HG02642 (cell line): ENCODE results near the gene GPC6.

Experiments
- ATAC-seq: cut with Tn5 transposase; IDR thresholded peaks from one replicate; pipeline ENCODE4 v1.9.1; 2021; ENCODE audit warnings: mild to moderate bottlenecking; ENCODE audit not compliant: unreplicated experiment, poor library complexity

Gene GPC6

GRCh38 chr13:93539914-93540313 lies 313.3 kb downstream of the GPC6 start:
- no peak for ATAC-seq

- no peak for ATAC-seq
Observed at GRCh38 chr13:93547886-93548285, 321.3 kb downstream of the GPC6 start.

DNA sequence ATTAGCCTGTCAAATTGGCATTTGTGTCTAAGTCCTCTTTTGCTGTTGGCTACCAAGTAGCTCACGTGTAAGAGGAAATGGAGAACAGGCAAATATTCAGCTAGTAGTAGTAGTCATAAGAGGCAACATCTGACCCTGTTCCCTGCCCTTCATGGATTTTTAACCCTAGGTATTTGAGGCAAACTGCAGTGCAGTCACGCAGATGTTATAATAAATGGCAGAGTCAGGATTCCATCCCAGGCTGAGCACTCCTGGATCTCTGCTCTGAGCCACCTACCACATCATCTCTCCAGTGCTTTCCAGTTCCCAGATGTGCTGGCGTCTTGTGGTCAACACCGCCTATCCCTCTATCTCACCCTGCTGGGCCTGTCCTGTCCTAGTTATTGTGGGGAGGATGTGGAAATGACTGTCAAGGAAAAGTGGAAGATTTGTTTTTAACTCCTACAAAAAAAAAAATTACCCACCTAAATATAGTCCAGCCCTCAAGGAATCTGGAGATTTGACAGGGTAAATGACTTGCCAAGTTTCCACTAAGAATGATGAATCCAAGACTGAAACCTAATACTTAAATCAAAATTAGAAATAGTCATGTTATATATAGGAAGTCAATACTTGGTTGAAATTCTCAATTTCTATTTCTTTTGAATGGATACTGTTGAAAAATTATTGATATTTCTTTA lies 322.9 kb downstream of the GPC6 start:
- no peak for ATAC-seq

DNA sequence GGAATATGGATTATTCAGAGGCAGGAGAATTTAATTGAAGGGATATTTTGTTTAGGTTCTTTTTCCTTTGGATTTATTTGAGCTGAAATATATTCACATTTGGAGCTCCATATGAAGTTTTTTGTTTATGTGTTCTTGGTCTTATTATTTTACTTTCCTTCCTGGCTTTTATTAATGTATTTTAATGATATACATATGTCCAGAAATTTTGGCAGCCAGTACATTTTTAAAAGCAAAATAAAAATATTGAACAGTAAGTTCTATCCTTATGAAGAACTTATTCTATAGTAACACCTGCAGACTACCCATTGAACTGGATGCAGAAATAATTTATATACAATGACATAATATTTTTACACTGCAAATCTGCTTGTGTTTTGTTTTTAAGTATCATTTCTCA lies 323.6 kb downstream of the GPC6 start:
- no peak for ATAC-seq

- ATAC-seq: no peak
Observed at GRCh38 chr13:93552596-93552995, 326.0 kb downstream of the GPC6 start.

DNA sequence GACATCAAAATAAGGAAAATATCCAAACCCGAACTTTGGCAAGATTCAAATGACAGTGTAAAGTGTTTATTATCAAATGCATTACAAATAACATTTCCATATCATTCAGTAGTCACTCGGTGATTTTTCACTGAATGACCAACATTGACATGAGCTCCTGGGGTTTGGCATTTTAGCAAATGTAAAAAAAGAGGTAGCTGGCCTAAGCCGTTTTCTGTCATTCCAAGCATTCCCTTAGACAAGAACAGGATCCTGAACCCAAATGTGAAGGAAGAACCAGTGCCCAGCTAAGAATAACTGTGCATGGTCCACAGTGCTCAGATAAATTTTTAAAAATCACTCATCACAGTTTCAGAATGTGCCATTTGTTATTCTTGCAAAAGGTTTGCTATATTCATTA lies 327.9 kb downstream of the GPC6 start:
- no peak for ATAC-seq

DNA sequence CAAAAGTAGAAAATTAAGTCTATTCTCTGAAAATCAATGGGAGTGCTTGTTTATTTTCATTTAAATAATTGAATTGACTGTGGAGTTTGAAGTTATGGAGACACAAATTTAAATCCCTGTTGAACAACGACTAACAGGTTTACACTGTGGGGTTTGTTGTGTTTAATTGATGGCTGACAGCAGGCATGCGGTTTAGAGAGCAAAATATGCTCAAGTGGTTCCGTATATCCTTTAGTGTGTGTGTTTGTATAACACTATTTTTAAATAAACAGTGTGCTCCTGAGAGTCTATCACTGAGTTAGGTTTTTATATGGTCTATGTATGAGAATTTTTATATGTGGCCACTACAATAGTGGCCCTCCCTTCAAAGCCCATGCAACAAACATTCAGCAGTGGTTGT lies 332.0 kb downstream of the GPC6 start:
- no peak for ATAC-seq

DNA sequence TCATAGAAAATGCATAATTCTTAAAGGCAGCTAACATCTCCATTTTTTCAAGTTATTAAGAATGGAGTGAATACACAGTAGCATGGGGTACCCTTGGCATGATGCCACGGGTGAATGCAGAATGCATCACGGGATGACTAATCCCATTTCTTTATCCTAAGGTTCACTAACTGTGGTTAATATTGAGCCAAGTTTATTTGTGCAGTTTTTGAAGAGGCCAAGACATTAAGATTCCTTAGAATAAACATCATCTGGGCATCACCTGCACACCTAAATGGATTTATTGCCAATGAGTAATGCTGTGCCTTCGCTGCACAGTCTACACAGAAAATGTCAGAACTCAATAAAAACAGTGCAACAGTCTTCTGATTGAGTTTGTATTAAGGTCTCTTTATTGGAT lies 333.1 kb downstream of the GPC6 start:
- ATAC-seq: no peak

DNA sequence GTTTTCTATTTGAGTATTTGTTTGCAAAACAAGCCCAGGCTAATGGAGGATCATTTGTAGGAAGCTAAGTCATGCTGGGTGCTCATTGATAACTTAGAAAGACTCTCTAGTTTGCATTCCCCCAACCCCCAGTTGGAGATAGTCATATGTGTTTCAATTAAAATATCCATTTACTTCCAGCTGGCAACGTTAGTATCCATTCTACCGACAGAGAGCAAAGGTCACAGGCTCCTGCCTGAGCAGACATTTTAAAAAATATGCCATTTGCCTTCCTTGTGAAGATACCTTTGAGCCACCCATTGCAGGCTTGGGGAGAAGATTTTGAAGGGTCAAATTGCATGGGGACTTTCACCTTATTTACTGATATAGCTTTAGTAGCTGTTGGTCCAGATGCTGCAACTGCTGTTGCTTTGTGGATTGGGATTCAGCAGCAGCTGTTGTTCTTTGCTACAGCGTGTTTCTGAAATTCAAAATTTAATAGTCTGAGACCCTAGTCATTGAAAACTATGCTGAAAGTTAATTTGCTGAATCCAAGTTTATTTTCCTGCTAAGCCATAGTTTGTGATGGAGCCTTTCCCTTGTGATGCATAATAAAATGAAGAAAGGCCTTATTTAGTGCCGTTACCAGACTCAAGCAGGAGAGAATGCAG lies 335.1 kb downstream of the GPC6 start:
- ATAC-seq: no peak

DNA sequence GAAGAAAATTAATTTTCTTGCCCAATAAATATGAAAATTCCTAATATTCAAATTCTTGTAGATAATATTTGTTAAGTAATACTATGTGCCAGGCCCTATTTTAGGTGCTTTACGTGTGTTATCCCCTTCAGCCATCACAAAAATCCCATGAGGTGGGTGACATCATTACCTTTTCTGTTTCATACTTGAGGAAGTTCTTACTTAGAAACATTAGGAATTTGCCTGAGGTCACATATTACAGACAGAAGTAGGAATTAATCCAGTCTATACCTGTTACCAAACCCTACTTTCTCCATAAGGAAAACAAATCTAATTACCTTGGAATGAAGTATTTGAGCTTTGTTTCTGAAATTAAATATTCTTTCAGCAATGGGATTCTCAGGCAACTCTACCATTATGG lies 336.1 kb downstream of the GPC6 start:
- ATAC-seq: no peak

DNA sequence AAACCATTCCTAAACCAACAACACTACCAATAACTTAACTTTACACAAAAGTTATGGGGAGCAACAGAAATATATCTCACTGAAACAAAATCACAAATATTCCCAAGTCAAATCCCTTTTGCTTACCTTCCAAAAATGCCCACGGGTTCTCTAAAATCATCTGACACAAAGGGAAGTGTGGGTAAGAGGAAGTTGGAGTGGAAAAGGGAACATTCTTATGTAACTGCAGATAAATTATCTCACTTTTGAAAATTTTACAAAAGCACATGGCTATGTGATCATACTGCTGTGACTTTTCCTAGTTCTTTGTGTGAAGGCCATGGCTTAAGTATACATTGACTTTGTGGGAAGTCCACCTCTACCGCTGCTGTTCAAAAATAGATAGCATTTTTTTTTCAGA lies 350.5 kb downstream of the GPC6 start:
- ATAC-seq: no peak

DNA sequence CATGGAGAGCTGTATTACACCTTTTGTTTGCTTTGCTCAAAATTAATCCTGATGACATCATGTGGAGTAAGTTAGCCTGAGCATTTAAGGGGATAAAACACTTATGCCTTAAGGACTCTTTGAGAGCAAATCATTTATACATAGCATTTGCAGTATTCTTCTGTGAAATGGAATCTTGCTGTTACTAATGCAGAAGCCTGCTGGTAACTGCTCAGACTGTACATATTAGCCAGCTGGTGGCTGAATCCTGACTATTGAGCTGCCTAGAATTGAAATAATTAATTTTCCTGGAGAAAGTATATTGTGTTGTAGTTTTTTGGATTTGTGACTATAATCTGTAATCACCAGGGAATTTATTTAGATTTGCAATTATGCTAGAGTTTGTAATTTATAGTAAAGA lies 363.2 kb downstream of the GPC6 start:
- ATAC-seq: no peak

DNA sequence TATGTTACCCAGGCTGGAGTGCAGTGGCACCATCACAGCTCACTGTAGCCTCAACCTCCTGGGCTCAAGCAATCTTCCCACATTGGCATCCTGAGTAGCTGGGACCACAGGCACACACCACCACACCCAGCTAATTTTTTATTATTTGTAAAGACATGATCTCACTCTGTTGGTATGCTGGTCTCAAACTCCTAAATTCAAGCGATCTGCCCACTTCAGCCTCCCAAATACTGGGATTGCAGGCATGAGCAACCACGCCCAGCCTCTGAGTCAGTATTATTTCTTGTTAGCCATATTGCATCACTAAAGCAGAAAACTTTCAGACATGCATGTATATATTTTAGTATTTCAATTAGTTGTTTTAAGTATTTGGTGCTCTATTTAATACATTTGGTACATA lies 376.4 kb downstream of the GPC6 start:
- ATAC-seq: no peak

- no peak for ATAC-seq
Observed at GRCh38 chr13:93614776-93615175, 388.2 kb downstream of the GPC6 start.

DNA sequence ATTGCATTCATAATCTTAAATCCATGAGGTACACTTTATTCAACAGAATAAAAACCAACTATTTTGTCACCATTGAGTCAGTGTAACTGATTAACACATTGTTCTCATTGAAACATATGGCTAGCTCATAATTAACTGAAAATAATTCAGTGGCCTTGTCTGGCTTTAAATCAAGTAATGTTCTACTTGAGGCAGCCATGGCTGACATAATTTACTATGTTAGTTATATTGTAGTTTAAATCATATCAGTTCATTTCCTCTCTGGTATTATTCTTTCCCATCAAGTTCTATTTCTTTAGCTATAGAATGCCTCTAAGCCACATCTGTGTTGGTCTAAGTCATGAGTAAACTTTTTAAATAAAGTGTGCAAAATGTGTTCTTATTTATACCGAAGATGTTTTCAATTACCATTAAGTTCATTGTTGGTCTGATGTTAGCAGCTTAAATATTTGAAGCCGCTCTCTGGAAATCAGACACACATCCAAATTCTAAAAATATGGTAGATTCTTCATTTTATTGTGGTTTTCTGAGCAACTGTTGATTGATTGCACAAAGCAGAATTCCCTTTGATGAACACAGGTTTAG lies 393.7 kb downstream of the GPC6 start:
- ATAC-seq: no peak

DNA sequence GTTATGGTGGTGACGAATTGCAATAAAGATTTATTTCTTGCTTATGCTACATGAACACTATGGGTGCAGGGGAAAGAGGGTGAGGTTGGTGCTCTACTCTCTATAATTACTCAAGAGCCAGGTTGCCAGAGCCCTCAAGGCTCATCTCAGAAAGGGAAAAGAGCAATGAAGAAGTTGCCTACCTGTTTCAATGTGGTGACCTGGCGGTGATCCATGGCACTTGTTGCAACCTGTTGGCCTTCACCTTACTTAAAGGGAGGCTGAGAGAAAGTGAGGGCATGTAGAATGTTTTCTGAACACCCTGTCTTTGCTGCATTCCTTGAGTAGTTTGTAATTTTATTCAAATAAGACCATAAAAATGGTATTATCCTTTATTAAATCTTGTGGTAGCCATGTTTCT lies 394.4 kb downstream of the GPC6 start:
- ATAC-seq: no peak

GRCh38 chr13:93621966-93622365 lies 395.4 kb downstream of the GPC6 start:
- ATAC-seq: no peak

GRCh38 chr13:93624311-93624777 lies 397.7 kb downstream of the GPC6 start:
- no peak for ATAC-seq

GRCh38 chr13:93625536-93625935 lies 398.9 kb downstream of the GPC6 start:
- ATAC-seq: no peak

- ATAC-seq: no peak
Observed at GRCh38 chr13:93628136-93628797, 401.7 kb downstream of the GPC6 start.

DNA sequence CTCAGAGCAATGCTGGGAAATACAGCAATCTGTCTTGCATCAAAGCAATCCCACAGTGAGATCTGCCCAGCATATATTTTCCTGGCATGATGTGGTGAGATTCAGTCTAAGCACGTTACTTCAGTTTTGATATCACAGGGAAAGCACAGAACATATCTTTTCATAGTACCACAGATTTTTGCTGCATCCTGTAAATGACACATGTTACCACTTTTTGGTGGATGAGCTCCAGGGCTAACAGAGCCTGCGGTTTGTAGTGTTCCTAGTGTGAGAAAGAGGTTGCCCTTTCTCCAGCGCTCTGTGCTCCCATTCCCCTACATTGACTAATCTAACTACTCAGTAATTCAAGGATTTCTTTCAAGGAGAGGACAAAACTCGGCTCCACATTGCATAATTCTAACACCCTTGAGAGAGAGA lies 409.0 kb downstream of the GPC6 start:
- ATAC-seq: no peak
